Left colon (tissue), 2 donors: ENCODE results near the gene ST6GALNAC5. TPM values are rescaled to one million over a fixed set of nuclear protein-coding genes. Genes with fewer than 3 reads are reported as not detected.
"Not testable (repeated sequence)": the region's sequence is repeated elsewhere in the genome, so short reads cannot be mapped to it uniquely, and the experiment has no call there.

ENCODE experiments used
- ATAC-seq: fragments of 200-7000 bp; cut with Tn5 transposase; one replicate; pipeline ENCODE4 v1.9.1; 2020; ENCODE audit warnings: mild to moderate bottlenecking, moderate library complexity
- DNase-seq, 2 donors: peaks; one replicate each; pipeline ENCODE4 v3.0.0-alpha.2; 2020
- intact Hi-C, 2 donors: fragments of 100-400 bp; cut with DNase I in 1 of 2; cut with micrococcal nuclease in 1 of 2; formaldehyde crosslinking; loops; one replicate each; pipeline versions ENCODE4 v1.11.2 to v1.14.0; 2022; cut with DNase I, micrococcal nuclease
- total RNA-seq, 2 donors: library from RNA; stranded (reverse); fragmentation: NEBNext Ultra II Directional; extraction: Animal tissue kit (Norgen Biotek cat#: 25700); gene quantifications; one replicate each; pipeline ENCODE4 v1.2.1, GENCODE V29; 2021
- donor health status: DM: no; HTN: no; CAD: no.
- donor health status: DM: yes; HTN: yes; CAD: no.

ST6GALNAC5 gene
- total RNA-seq, 2 donors from 2014 or later: 0.31 to 1.5 TPM

DNA sequence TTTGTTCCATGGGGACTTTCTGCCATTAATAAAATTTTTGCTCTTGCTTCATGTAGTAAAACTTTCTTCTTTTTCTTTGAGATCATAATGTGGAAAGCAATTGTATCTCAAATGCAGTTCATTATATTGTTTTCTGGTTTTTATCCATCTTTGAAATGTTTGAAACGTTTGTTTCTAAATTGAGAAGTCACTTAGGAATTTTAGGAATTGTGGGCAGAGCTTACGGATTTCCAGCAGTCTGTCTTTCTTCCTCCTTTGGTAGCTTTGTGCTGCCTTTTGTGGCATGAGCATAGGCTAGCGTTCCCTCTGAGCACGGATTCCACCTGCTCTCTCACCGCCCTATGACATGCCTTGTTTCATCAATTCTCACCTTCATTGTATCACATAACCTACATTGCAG is 2.9 kb upstream of the ST6GALNAC5 start:
- intact Hi-C loops: no loop called here
- DNase-seq: no peak
- ATAC-seq: no peak

DNA sequence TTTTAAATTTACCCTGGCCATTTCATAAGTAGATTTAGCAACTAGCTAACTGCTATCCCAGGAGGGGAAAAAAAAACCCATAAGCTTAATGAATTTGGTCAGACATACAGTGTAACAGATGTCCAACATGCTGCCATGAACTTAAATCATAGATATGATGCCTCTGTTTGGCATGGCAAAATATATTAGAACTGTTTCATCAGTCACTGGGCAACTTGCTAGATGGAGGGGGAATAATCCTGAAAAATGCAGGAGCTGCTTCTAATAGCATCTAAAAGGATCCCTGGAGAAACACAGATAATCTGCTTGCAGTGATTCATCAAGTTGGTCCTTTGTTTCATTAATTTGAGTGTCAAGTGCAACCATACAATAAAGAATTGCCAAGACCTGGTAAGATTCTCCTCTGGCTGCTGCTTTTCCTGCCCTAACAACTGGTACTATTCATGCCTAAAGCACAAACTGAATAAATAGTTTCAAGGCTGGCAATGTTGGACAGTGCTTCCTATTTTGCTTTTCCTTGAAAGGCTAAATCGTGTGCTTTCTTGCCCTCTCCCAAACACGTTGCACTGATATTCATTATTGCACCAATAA is 1.5 kb upstream of the ST6GALNAC5 start:
- intact Hi-C loops: no loop called here
- ATAC-seq: no peak
- DNase-seq: no peak

DNA sequence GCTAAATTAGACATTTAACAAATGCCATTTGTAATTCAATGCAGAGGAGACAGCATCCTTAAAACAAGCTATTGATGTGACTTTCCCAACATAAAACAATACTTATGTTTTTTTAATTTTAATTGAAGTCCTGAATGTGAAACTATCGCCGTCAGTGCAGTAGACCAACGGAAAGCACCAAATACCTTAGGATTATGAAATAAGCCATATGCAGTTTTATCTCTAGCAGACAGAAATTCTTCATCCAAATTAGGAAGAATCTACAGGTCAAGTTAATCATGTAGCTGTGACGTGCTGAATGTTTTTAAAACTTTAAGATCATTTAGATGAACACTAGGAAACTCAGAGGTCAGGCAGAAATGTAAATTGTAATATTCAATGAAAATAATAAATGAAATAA is 714 bp upstream of the ST6GALNAC5 start:
- intact Hi-C loops: no loop called here

DNA sequence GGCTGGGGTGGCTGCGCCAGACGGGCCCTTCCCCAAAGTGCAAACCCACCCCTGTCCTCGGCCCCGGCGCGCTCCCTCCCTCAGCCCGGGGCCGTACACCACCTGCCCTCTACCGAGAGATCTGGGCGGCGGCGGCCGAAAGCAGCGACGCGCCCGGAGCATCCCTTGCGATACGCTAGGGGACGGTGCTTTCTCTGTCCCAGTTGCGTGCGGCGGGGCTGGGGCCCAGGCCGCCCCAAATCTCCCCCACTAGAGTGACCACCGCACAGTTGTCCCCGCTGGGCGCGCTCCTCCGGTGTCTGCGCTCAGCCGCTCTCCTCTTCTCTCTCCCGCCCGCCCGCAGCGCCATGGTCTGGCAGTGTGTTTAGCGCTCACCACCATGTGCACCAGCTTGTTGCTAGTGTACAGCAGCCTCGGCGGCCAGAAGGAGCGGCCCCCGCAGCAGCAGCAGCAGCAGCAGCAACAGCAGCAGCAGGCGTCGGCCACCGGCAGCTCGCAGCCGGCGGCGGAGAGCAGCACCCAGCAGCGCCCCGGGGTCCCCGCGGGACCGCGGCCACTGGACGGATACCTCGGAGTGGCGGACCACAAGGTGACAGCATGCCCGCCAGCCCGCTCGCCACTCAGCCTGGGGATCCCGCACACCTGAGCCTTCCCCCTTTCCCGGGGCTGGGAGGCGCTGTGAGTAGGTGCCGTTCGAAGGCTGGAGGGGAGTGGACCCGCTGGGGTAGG is 1.0 kb downstream of the ST6GALNAC5 start:
- peak in 1 of 2 donors; percentile 14 for DNase-seq
- intact Hi-C loops: no loop called here
- no peak for ATAC-seq

More for the DNA sequence above, 714 bp upstream of the ST6GALNAC5 start:
- no peak for ATAC-seq
- DNase-seq: no peak

DNA sequence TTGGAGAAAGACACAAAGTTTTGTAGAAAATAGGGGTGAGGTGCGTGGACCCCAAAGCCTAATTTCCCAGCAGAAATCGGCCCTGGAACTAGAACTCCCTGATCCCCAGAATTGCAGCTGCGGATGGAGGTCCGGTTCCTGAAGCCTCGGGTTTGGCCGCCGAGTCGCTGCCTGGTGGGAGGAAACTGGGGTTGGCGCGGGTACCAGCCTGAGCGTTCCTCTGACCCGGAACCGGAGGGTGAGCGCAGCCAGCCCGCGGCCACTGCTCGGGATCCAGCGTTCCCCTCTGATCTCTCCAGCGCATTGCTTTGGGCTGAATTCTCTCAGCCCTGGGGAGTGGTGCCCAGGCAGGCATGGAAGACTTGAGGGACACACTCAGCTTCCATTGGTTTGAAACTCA is 1.6 kb downstream of the ST6GALNAC5 start:
- intact Hi-C loops: no loop called here
- ATAC-seq: no peak

DNA sequence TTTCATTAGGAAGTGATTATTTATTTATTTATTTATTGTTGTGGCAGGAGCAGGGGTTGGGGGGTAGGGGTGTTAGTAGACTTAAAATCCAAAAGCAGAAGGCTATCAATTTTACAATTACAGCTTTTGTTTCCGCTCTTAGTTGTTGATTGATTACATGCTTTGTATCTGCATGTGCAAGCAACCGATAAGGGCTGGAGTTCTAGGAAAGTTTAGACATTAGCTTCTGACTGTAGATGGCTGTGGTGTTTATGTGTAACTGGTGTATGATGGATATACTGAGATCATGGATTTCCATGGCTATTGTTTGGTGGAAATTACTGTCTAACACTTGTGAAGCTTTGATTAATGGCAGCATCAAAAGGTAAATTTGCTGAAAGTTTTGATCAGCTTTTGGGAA is 2.8 kb downstream of the ST6GALNAC5 start:
- DNase-seq (no peak), ATAC-seq (no peak)
- intact Hi-C loops: no loop called here

More for the DNA sequence above, 1.6 kb downstream of the ST6GALNAC5 start:
- DNase-seq: no peak

DNA sequence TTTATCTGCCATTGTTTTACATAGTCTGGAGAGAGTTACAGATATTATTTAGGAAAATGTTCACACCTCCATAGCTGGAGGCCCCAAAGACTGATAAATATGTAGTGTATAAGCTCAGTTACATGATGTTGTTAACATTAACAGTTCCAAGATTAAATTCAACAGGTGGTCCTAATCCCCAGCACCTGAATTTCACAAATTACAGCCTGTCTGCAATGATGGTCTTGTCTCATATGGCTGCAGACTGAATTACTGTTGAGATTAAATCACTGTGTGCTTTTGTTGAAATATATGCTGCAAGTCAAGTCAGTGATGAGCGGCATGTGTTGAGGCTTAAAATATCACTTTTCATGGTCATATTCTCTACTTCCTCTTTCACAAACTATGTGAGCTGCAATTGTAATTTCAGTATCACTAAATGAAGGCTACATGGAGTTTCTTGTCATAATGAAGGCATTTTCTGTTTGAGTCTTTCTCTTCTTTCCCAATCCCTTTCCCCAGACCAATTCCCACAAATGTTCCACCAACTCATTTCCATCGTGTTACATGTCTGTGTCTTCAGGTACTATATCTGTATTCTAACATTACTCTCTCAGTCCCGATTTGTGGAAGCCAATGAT is 4.2 kb downstream of the ST6GALNAC5 start:
- intact Hi-C loops: no loop called here
- ATAC-seq (no peak), DNase-seq (no peak)

DNA sequence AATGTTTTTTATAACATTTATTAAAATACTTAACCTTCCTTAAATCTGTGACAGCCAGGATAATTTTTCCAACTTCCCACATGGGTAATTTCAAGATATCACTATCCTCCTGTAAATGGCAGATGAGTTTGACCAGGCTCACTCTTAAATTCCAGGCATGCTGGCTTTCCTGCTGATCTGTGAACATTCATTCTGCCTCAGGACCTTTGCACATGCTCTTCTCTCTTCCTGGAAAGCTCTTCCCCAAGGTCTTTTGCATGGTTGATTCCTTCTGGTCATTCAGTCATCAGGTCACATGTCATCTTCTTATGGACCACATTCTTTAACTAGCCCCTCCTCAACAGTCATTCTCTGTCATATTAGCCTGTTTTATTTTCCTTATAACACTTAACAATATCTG is 5.7 kb downstream of the ST6GALNAC5 start:
- DNase-seq (no peak), ATAC-seq (no peak)
- intact Hi-C loops: no loop called here

DNA sequence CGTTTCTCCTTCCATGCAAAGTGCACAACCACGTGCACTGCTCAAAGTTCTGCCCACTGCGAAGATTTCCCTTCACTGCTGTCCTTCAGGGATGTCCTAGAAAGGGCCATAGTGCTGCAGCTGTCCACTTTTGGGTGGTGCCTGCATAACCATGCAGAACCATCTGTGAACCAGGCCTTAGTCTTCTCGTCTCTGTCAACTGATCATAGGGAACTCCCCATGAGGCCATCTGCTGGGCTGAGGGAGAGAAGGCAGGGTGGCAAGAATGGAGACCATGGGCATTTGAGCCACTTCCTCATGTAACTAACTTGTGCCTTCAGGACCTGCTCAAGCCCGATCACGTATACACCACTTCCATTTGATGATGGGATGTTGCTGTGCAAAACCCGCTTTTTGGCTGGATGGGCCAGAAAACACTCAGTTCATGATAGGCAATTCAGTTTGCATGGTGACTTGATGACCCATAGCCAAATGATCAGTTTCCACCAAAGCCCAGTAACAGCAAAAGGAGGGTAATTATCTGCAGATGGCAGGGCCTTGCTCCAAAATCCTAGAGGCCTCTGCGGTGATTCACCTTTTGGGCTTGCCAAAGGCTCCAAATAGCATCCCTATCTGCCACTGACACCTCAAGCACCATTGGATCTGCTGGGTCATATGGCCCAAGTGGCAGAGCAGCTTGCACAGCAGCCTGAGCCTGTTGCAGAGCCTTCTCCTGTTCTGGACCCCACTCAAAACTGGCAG is 9.5 kb downstream of the ST6GALNAC5 start:
- intact Hi-C loops: no loop called here
- DNase-seq (no peak), ATAC-seq (no peak)

DNA sequence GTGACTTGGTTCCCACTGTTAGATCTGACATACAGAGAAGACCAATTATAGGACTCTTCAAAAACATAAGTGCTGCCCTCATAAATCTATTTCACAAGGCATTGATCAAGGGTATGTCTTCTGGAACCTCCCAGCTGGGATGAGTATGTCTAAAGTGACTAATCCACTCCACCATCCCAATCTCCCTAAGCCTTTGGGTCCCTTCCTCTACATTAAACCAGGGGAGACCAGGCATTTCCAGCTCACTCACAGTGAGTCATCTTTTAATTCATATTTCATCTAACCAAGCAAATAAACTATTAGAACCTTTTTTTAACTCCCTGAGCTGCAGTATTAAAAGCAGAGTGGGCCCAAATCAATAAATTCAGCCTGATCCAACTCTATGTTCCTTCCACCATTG is 11.7 kb downstream of the ST6GALNAC5 start:
- intact Hi-C loops, ATAC-seq, DNase-seq: not testable (repeated sequence)

DNA sequence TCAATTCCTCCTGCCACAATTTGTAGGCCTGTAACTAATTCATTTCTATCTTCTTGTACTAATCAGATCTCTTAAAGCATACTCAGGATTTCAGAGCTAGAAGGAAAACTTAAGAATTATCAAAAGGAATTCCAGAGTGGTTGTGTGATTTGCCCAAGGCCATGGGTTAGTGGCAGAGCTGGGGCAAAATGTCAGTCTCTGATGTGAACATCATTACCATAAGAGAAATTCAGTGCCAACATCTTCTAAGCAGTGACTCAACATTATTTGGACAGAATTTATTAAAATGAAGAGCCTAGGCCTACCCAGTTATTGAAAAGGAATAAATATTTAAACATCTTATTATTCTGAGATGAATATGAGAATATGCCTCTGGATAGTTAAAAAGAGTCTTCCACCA is 14.5 kb downstream of the ST6GALNAC5 start:
- intact Hi-C loops: no loop called here
- ATAC-seq: no peak
- DNase-seq: no peak

DNA sequence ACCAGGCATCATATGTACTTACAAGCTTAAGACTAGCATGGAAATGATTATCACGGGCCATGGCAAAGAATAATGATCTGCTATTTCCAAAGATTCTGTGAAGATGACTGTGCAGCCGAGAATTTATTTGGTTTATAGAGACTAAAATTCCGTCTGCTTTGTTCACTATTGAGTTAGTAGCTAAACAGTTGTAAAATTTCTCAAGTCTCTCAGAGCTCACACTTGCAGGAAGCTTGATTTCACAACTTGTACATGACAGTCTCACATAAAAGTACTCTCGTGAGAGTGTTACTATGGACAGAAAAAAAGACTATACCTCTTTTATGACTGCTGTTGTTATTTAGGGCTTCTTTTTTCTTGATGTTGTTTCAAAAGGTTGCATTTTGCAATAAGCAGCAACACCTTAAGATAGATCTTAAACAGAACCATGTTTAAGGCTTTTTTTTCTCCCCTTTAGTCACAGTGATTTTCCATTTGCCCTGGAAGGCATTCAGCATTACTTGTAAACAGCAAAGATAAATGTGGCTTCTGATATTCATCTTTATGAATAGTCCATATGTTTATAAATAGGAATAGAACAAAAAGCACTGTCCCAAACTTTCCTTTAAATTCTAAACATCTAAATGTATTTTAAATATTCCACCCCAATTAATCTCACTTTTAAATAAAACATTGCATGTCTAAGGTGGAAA is 24.8 kb downstream of the ST6GALNAC5 start:
- DNase-seq (no peak), ATAC-seq (no peak)
- intact Hi-C loops: no loop called here

DNA sequence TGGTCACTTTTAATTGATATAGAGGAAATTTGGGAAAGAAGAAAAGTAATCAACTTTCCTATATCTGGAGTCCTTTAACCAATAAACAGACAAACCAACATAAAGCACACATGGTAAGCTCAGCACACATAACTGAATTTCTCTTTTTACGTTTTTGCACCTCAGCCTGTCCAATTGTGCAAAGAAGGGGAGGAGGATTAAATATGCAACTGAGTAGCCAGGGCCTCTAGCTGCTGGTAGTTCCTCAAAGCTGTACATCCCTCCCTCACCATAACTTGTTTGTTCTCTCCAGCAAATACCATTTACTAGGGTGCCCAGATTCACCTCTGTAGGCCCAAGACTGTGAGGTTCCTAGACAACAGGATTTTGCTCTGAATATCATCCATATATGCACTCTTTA is 25.4 kb downstream of the ST6GALNAC5 start:
- ATAC-seq (no peak), DNase-seq (no peak)
- intact Hi-C loops: no loop called here

DNA sequence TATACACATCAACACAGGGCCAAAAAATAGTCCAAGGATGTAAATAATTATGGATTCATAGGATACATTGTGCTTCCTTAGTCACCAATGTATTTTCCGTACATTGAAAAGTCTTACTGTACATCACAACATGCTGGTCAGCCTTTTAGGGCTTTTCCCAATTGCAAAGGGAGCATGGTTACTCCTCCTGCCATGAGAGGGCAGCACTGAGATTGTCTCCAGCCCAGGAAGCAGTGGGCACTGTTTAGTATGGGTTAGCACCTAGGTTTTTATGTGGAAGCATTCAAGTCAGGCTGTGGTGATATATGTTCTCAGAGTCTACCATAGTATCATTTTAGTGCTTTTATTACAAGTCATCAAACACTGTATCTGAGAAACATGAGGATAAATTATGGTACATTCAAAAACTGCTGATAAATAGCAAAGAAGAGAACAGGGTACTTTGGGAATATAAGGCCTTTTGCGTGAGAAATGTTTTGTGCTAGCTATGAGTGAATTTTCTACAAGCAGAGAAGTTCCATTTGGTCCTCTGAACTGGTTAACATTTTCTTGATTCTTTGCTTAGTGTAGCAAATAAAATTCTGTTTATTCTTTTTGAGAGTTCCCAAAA is 34.0 kb downstream of the ST6GALNAC5 start:
- no peak for ATAC-seq
- DNase-seq: peak in 1 of 2 donors; percentile 7
- intact Hi-C loops: no loop called here

DNA sequence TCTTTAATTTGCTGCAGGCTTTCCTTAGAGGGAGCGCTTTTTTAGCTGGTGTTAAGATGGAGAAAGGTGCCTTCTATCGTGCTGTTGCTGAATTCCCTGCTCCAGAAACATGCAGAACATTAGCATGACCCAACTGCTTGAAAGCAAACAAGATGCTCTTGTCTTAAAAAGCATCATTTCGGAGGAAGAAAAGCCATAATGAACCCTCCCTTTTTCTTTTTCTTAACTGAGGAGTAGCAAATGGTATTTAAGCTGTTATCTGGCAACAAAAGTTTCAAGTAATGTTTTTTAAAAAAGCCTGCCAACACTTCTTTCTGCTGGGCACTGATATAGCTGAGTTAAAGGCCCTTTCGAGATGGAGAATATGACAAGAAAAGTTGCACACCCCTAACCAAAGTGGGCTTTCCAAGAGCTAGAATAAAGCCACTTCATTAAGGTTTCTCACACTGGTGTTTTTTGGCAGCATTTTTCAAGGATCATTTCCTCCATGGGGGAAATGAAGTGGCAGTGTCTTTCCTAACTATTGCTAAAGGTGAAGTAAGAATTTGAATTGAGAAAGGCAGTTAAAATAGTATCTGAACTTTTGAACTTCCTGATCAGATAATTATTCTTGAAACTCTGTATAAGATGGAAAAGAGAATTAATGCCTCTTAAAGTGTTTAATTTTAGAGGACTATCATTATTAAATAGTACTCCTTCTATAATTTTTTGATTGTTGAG is 38.8 kb downstream of the ST6GALNAC5 start:
- no peak for ATAC-seq
- intact Hi-C loops: no loop called here

DNA sequence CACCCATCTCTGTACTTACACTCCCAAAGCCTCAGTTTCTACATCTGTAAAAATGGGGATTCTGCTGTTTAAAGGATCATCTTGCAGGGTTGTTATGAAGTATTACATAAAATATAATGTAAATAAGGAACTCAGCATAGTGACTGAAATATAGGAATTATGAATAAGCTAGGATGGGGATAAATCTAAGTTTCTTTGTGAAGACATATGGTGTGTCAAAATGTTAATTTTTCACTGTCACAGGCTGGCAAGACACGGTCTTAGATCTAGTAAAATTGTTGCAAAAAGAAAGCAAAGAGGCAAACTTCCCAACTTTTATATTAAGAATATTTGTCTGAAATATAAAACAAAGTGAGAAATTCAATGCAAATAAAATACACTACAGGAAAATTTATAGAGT is 42.0 kb downstream of the ST6GALNAC5 start:
- ATAC-seq: no peak

More for the DNA sequence above, 38.8 kb downstream of the ST6GALNAC5 start:
- DNase-seq: no peak

DNA sequence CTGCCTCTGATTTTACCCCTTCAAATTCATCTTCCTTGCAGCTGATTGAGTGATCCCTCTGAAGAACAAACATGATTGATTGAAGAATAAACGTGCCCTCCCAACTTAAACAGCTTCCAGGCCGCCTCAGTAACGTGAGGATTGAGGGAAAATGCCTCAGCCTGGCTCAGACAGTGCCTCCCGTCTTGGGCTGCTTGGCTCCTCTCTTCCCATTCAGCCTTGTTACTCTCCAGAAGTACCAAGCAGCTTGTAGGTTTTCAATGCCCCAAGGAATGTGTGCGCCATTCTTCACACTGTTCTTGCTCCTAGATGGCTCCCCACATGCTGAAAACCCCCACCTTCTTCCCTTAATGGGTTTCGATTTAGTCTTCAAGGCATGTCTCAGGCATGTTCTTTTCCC is 51.8 kb downstream of the ST6GALNAC5 start:
- ATAC-seq (no peak), DNase-seq (no peak)
- intact Hi-C loops: no loop called here

More for the DNA sequence above, 42.0 kb downstream of the ST6GALNAC5 start:
- intact Hi-C loops: no loop called here
- DNase-seq: no peak

DNA sequence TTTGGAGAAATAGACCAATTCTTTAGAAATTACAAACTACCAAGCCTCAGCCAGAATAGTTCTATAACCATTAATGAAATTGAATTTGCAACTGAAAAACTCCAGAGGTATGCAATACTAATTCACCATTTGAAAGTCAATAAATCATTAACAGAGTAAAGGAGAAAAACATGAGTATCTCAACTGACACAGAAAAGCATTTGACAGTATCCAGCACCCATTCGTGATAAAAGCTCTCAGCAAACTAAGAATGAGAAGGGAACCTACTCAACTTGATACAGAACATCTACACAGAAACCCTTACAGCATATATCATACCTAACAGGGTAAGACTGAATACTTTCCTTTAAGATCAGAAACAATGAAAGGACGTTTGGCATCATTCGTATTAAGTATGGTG is 54.3 kb downstream of the ST6GALNAC5 start:
- ATAC-seq: no peak
- intact Hi-C loops: no loop called here
- DNase-seq: no peak
